Right kidney (tissue), 1 donor: ENCODE data around the gene BOLA2B.
A peak's percentile ranks its signal among the peaks of the same experiment; 100 is the strongest.
"Not testable (repeated sequence)": the region's sequence is repeated elsewhere in the genome, so short reads cannot be mapped to it uniquely, and the experiment has no call there.

Source experiments
- DNase-seq: peaks from one replicate; pipeline ENCODE4 v3.0.0-alpha.2; 2016

BOLA2B gene

GRCh38 chr16:30184891-30185682, 8.4 kb downstream of the BOLA2B start:
- no peak for DNase-seq

GRCh38 chr16:30184096-30184890, 9.2 kb downstream of the BOLA2B start:
- DNase-seq: no peak

- DNase-seq: peak; percentile 93
These were observed 10.0 kb downstream of the BOLA2B start, which contains the start of gene CORO1A for GRCh38 chr16:30183233-30184095. TSS of gene CORO1A (plus strand) at chr16:30183602. CDS start at chr16:30185210, 1,608 bp downstream.

DNA sequence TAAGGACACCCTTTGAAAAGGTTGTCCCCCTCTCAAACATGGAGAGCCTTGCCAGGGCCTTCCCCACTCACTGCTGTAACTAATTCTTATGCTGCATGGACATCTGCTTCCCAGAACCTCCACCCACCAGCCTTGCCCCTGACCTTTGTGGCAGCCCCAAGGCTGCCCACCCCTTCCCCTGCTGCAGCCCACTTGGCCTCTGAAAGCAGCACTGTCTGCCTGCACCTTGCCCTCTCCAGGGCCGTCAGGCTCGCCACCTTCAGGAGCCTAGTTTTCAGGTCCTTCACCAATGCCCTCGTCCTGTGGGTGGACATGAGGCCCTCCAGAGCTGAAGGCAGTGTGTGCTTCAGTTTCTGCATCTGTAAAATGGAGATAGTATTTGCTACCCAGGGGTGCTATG, 12.7 kb downstream of the BOLA2B start:
- DNase-seq: no peak

- DNase-seq: no peak
These were observed 13.5 kb downstream of the BOLA2B start for GRCh38 chr16:30179931-30180330.

DNA sequence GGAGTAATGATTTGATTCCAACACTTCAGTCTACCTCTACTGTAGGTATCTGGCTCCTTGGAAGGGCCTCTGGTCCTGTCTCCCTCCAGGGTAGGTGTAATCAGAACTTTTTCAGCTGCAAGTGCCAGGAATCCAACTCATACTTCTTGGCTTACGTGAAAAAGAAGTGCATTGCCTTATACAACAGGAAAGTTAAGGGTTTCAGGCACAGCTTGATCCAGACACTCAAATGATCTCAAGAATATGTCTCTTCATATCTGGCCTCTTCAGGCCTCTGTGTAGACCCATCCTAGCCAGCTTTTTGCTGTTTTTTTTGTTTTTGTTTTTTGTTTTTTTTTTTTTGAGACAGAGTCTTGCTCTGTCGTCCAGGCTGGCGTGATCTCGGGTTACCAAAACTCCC, 14.3 kb downstream of the BOLA2B start:
- no peak for DNase-seq

GRCh38 chr16:30176876-30177275, 16.6 kb downstream of the BOLA2B start:
- not testable (repeated sequence) for DNase-seq

DNA sequence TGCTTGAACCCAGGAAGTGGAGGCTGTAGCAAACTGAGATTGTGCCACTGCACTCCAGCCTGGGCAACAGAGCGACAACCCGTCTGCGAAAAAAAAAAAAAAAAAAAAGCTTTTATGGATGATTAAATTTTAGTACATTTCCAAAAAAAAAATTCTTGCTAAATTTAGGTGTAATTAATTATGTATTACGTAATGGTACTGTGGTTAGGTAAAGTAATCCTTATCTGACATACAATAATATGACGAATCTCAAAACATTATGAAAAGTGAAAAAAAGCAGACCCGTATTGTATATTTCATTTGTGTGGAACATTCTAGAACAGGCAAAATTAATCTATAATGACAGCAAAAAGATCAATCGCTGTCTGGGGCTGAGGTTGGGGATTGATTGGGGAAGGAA, 20.4 kb downstream of the BOLA2B start:
- DNase-seq: no peak

DNA sequence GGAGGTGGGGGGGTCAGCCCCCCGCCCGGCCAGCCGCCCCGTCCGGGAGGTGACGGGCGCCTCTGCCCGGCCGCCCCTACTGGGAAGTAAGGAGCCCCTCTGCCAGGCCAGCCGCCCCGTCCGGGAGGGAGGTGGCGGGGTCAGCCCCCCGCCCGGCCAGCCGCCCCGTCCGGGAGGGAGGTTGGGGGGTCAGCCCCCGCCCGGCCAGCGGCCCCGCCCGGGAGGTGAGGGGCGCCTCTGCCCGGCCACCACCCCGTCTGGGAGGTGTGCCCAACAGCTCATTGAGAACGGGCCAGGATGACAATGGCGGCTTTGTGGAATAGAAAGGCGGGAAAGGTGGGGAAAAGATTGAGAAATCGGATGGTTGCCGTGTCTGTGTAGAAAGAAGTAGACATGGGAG, 23.3 kb downstream of the BOLA2B start:
- DNase-seq: not testable (repeated sequence)

- DNase-seq: not testable (repeated sequence)
These were observed 24.1 kb downstream of the BOLA2B start for GRCh38 chr16:30169416-30169815.

- DNase-seq: not testable (repeated sequence)
These were observed 24.7 kb downstream of the BOLA2B start for GRCh38 chr16:30168746-30169145.

DNA sequence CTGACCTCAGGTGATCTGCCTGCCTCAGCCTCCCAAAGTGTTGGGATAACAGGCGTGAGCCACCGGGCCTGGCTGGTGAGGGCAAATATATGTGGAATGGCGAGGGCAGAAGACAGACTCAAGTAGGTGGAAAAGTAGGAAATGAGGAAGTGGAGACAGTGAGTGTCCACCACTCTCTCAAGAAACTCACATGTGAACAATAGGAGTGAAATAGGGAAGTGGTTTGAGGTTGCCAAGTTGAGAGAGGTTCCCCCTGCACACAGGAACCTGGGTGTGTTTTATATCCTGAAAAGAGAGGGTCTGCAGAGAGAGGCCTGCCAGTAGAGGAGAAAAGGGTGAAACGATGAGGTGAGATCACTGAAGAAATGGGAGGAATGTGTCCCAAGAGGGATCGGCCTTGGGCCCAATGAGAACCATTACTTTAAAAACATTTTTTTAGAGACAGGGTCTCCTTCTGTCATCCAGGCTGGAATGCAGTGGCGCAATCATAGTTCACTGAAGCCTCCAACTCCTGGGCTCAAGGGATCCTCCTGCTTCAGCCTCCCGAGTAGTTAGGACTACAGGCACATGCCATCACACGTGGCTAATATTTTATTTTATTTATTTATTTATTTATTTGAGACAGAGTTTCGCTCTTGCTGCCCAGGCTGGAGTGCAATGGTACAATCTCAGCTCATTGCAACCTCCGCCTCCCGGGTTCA, 27.1 kb downstream of the BOLA2B start:
- no peak for DNase-seq

DNA sequence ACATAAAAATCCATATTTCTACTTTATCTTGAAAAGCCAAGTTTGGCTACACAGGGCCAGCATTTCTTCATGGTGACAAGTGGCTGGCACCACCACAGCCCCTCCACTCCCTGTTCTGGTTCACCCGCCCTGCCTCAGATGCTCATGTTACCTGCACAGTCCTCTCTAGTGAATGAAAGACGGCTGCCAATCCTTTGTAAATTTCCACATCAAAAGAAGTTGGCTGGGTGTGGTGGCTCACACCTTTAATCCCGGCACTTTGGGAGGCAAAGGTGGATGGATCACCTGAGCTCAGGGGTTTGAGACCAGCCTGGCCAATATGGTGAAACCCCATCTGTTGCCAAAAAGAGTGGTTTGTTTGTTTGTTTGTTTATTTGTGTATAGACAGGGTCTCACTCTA, 29.9 kb downstream of the BOLA2B start:
- no peak for DNase-seq

DNA sequence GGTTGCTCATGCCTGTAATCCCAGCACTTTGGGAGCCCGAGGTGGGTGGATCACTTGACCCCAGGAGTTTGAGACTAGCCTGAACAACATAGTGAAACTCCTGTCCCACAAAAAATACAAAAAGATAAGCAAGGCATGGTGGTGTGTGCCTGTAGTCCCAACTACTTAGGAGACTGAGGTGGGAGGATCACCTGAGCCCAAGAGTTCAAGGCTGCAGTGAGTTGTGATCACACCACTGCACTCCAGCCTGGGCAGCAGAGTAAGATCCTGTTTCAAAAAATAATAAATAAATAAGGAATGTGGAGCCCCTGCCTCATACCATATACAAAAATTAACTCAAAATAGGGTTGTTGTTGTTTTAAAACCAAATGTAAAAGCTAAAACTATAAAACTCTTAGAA, 36.3 kb downstream of the BOLA2B start:
- no peak for DNase-seq

- DNase-seq: no peak
These were observed 38.3 kb downstream of the BOLA2B start for GRCh38 chr16:30155188-30155587.

GRCh38 chr16:30152517-30152916, 40.9 kb downstream of the BOLA2B start:
- no peak for DNase-seq

DNA sequence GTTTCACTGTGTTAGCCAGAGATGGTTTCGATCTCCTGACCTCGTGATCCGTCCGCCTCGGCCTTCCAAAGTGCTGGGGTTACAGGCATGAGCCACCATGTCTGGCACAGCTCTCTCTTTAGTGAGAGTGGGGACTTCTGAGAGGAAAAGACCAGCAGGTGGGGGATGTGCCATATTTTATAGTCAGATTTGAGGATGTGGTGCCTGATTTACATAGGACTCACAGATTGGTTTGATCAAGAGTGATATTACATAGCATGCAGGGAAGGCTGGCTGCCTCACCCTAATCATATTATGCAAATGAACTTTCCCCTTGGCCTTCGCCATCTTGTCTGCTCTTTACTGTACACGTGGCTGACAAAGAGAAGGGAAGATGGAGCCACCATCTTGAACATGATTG, 42.4 kb downstream of the BOLA2B start:
- DNase-seq: no peak

GRCh38 chr16:30149250-30149930, 44.1 kb downstream of the BOLA2B start:
- DNase-seq: no peak

GRCh38 chr16:30147843-30148510, 45.5 kb downstream of the BOLA2B start:
- DNase-seq: no peak

GRCh38 chr16:30145657-30146056, 47.8 kb downstream of the BOLA2B start:
- no peak for DNase-seq

- DNase-seq: no peak
These were observed 48.5 kb downstream of the BOLA2B start for GRCh38 chr16:30144917-30145316.
